SK-N-SH (cell line): Measurements from ENCODE around the gene GOLGA5. TPM values are rescaled to one million over a fixed set of nuclear protein-coding genes. Genes with fewer than 3 reads are reported as not detected.

Experiments used
- CTCF ChIA-PET: fragments of 300-600, 350-600 bp; formaldehyde crosslinking; extraction: SDS; loops from one replicate; lab custom pipeline; 2021; lab: Yijun Ruan, JAX
- POLR2A ChIA-PET: fragments of 350-600 bp; sonication (Branson Sonifier 250); formaldehyde crosslinking; extraction: SDS; loops from one replicate; lab custom pipeline; 2020; ENCODE audit warnings: antibody characterized with exemption, inconsistent platforms; lab: Yijun Ruan, JAX
- DNase-seq: peaks from one replicate; pipeline ENCODE4 v3.0.0; 2012
- H2AFZ ChIP-seq: fragments of 200-600 bp; sonication (generic); 2 replicates; pipeline ENCODE4 v1.8.1; 2016; ENCODE audit warnings: antibody characterized with exemption, mild to moderate bottlenecking, low read depth
- H3F3A ChIP-seq: fragments of 200-600 bp; sonication (generic); replicated peaks from 2 replicates; pipeline ENCODE3; 2016; ENCODE audit warnings: antibody characterized with exemption, mild to moderate bottlenecking; ENCODE audit not compliant: insufficient read depth
- H3K27ac ChIP-seq, 2 experiments: fragments of 200-500 bp in 1 of 2; fragments of 200-600 bp in 1 of 2; sonication (Bioruptor generic) in 1 of 2; sonication (generic), shearing (Covaris generic) in 1 of 2; 2 replicates each; pipeline versions ENCODE4 v1.5.1 to v1.6.1; 2014 to 2016; ENCODE audit warnings: low read depth in 2 of 2, inconsistent platforms in 1 of 2, low read length in 1 of 2, mild to moderate bottlenecking in 1 of 2, mixed read lengths in 1 of 2
- H3K27me3 ChIP-seq: fragments of 200-600 bp; sonication (generic), shearing (Covaris generic); 2 replicates; pipeline ENCODE4 v1.6.1; 2016; ENCODE audit warnings: mixed run types; ENCODE audit not compliant: insufficient read depth
- H3K36me3 ChIP-seq, 2 experiments: fragments of 200-500 bp in 1 of 2; fragments of 200-600 bp in 1 of 2; sonication (Bioruptor generic) in 1 of 2; sonication (generic) in 1 of 2; replicated peaks in 1 of 2; 2 replicates each; pipeline versions ENCODE3 to v1.5.1; 2014 to 2016; ENCODE audit warnings: low read length in 1 of 2, mild to moderate bottlenecking in 1 of 2; ENCODE audit not compliant: insufficient read depth in 2 of 2, control insufficient read depth in 1 of 2
- H3K4me1 ChIP-seq, 2 experiments: fragments of 200-500 bp in 1 of 2; fragments of 200-600 bp in 1 of 2; sonication (Bioruptor generic) in 1 of 2; sonication (generic), shearing (Covaris generic) in 1 of 2; 2 replicates each; pipeline versions ENCODE4 v1.5.1 to v1.6.1; 2014 to 2016; ENCODE audit warnings: low read depth in 1 of 2, low read length in 1 of 2, mixed run types in 1 of 2; ENCODE audit not compliant: insufficient read depth in 2 of 2, control insufficient read depth in 1 of 2
- H3K4me2 ChIP-seq: fragments of 200-600 bp; sonication (generic), shearing (Covaris generic); 2 replicates; pipeline ENCODE4 v1.6.1; 2017; ENCODE audit warnings: mixed run types
- H3K4me3 ChIP-seq, 2 experiments: fragments of 200-500 bp in 1 of 2; fragments of 200-600 bp in 1 of 2; sonication (Bioruptor generic) in 1 of 2; sonication (generic), shearing (Covaris generic) in 1 of 2; 2 replicates each; pipeline versions ENCODE4 v1.5.1 to v1.8.1; 2014 to 2016; ENCODE audit warnings: low read depth in 2 of 2, inconsistent platforms in 1 of 2, low read length in 1 of 2, mild to moderate bottlenecking in 1 of 2, mixed read lengths in 1 of 2, moderate library complexity in 1 of 2
- H3K79me2 ChIP-seq: fragments of 200-600 bp; sonication (generic); 2 replicates; pipeline ENCODE4 v1.8.1; 2017; ENCODE audit warnings: mild to moderate bottlenecking; ENCODE audit not compliant: insufficient read depth
- H3K9ac ChIP-seq: fragments of 200-600 bp; sonication (generic); 2 replicates; pipeline ENCODE4 v1.6.1; 2017; ENCODE audit warnings: mixed run types
- H3K9me2 ChIP-seq: fragments of 200-600 bp; sonication (generic); 2 replicates; pipeline ENCODE4 v1.6.1; 2017; ENCODE audit warnings: mixed run types
- H3K9me3 ChIP-seq: fragments of 200-600 bp; sonication (generic); 2 replicates; pipeline ENCODE4 v1.6.1; 2017; ENCODE audit warnings: mixed run types, mild to moderate bottlenecking, moderate library complexity
- H4K20me1 ChIP-seq: fragments of 200-600 bp; sonication (generic); 2 replicates; pipeline ENCODE4 v1.6.1; 2017; ENCODE audit warnings: mild to moderate bottlenecking, mixed run types; ENCODE audit not compliant: insufficient read depth
- EZH2phosphoT487 ChIP-seq: fragments of 200-600 bp; sonication (generic); IDR thresholded peaks from 2 replicates; pipeline ENCODE4 v1.6.1; 2017; ENCODE audit warnings: low read depth, mixed run types, mild to moderate bottlenecking, antibody characterized with exemption, moderate library complexity, borderline replicate concordance
- GATA2 ChIP-seq: sonication (generic); formaldehyde crosslinking; IDR thresholded peaks from 2 replicates; pipeline ENCODE4 v1.5.0; 2020; ENCODE audit warnings: mild to moderate bottlenecking, missing genetic modification reagents
- NRF1 ChIP-seq: IDR thresholded peaks from 2 replicates; pipeline ENCODE4 v1.6.1; 2012; ENCODE audit warnings: low read depth, mild to moderate bottlenecking, low read length
- RCOR1 ChIP-seq: fragments of 150-350 bp; IDR thresholded peaks from 2 replicates; pipeline ENCODE4 v1.6.1; 2017; ENCODE audit warnings: antibody characterized with exemption, low read length
- REST ChIP-seq: IDR thresholded peaks from 2 replicates; pipeline ENCODE4 v1.6.1; 2012; ENCODE audit warnings: mild to moderate bottlenecking, low read depth, low read length, moderate library complexity
- RXRA ChIP-seq: IDR thresholded peaks from 2 replicates; pipeline ENCODE4 v1.4.0; 2012; ENCODE audit warnings: low read depth, mild to moderate bottlenecking, borderline replicate concordance
- TCF12 ChIP-seq: IDR thresholded peaks from 2 replicates; pipeline ENCODE4 v1.4.0; 2012
- USF1 ChIP-seq: IDR thresholded peaks from 2 replicates; pipeline ENCODE4 v1.4.0; 2012; ENCODE audit warnings: low read depth, borderline replicate concordance
- USF2 ChIP-seq: fragments of 150-350 bp; IDR thresholded peaks from 2 replicates; pipeline ENCODE4 v1.6.1; 2017; ENCODE audit warnings: antibody characterized with exemption, low read length, low read depth, borderline replicate concordance
- ZBTB33 ChIP-seq: IDR thresholded peaks from 2 replicates; pipeline ENCODE4 v1.4.0; 2012; ENCODE audit warnings: low read depth, borderline replicate concordance
- WGBS: methylation state at CpG from one replicate; pipeline ENCODE4 v1.1.6; 2017; ENCODE audit warnings: low lambda C conversion rate; 5-methylcytosine and 5-hydroxymethylcytosine counted together
- polyA plus RNA-seq, 3 experiments: library from polyadenylated mRNA; depleted of rRNA; stranded (reverse); fragments of >200 nt; gene quantifications; 2 replicates each; pipeline ENCODE4 v1.2.3, GENCODE V29; 2012
- TF ChIP-seq, protein P1 (sequence below): IDR thresholded peaks from 2 replicates; pipeline ENCODE4 v1.4.0; 2012; ENCODE audit warnings: low read depth

The GOLGA5 gene
- polyA plus RNA-seq, 1 of the 3 experiments (the other 2 are of a cell fraction) = 25.6 TPM

DNA sequence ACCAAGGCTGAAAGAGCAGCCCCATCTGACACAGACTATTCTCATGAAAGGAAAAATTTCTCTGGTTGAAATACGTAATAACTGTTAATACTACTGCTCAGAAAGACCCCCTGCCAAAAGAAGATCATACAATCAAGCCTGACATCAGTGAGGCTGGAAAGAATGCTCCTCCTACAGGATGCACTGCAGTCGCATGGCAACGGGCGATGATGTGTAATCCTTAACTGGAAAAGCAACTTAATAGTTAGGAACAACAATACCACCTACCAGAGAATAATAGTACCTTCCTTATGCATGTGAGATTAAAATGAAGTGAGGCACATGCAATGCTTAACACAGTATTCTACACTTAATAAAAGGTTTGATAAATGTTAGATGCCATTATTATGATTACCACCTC, 1.2 kb upstream of the GOLGA5 start:
- H3K9ac ChIP-seq = no peak overlapping the region
- no peak overlapping the region for H3K4me3 ChIP-seq
- peaks cover 8 to 9% of the 10 kb centered on the region in 2 experiments for H3K36me3 ChIP-seq
- TF ChIP-seq USF1 (no peak), USF2 (no peak), EZH2phosphoT487 (no peak), NRF1 (no peak), REST (no peak), TCF12 (no peak), RCOR1 (no peak), ZBTB33 (no peak), RXRA (no peak), GATA2 (CRISPR knock-in tag) (no peak)
- TF ChIP-seq, protein P1, sequence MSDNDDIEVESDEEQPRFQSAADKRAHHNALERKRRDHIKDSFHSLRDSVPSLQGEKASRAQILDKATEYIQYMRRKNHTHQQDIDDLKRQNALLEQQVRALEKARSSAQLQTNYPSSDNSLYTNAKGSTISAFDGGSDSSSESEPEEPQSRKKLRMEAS = no peak
- peaks cover 21% of the 10 kb centered on the region; the same call in 1 of the 2 replicates for H3K9me3 ChIP-seq
- WGBS = 87% methylated on average over 4 of the region's 4 CpGs
- POLR2A ChIA-PET = interaction anchor here (1.7 kb wide), 1 partner anchor 125 kb away, joined by 4 read pairs; no protein-coding TSS in a partner anchor
- no peak for DNase-seq
- no peak overlapping the region for H3K27ac ChIP-seq
- no peak overlapping the region for H3K4me2 ChIP-seq
- H3K4me1 ChIP-seq = peaks cover 0 to 8% of the 10 kb centered on the region in 2 experiments; a peak in 2 of 4 replicates
- H3F3A ChIP-seq = peaks cover 10% of the 10 kb centered on the region
- no peaks in the 10 kb centered on the region for H3K9me2 ChIP-seq
- H4K20me1 ChIP-seq = no peaks in the 10 kb centered on the region
- no peaks in the 10 kb centered on the region for H3K27me3 ChIP-seq
- H3K79me2 ChIP-seq = peaks cover 35% of the 10 kb centered on the region
- CTCF ChIA-PET = interaction anchor here (2.7 to 13.4 kb wide), 2 partner anchors 9 to 105 kb away, joined by 12 to 186 read pairs; no protein-coding TSS in a partner anchor
- H2AFZ ChIP-seq = no peak overlapping the region
